Neutrophil (primary cell): ENCODE data around the gene PREX1.
"Not testable (repeated sequence)": the region's sequence is repeated elsewhere in the genome, so short reads cannot be mapped to it uniquely, and the experiment has no call there.

Source experiments
- H3K27ac ChIP-seq: fragments of 200-600 bp; sonication (generic); 2 replicates; pipeline ENCODE4 v1.5.1; 2016; ENCODE audit warnings: mild to moderate bottlenecking, moderate library complexity
- H3K27me3 ChIP-seq: fragments of 200-600 bp; sonication (generic); 2 replicates; pipeline ENCODE4 v1.6.0; 2016; ENCODE audit warnings: mild to moderate bottlenecking
- H3K36me3 ChIP-seq: fragments of 200-600 bp; sonication (generic); 2 replicates; pipeline ENCODE4 v1.5.1; 2017
- H3K4me1 ChIP-seq, 2 experiments: fragments of 200-600 bp in 1 of 2; sonication (generic) in 1 of 2; 1 replicate in 1 of 2; 2 replicates in 1 of 2; pipeline versions ENCODE4 v1.5.1 to v1.6.1; 2013 to 2016; ENCODE audit warnings: low read depth in 1 of 2, low read length in 1 of 2, mild to moderate bottlenecking in 1 of 2, moderate library complexity in 1 of 2; ENCODE audit not compliant: control insufficient read depth in 1 of 2, insufficient read depth in 1 of 2
- H3K4me3 ChIP-seq, 2 experiments: fragments of 200-600 bp in 1 of 2; sonication (generic) in 1 of 2; 1 replicate in 1 of 2; 2 replicates in 1 of 2; pipeline ENCODE4 v1.5.1; 2013 to 2016; ENCODE audit warnings: low read depth in 1 of 2, low read length in 1 of 2, mild to moderate bottlenecking in 1 of 2, moderate library complexity in 1 of 2
- H3K9me3 ChIP-seq: fragments of 200-600 bp; sonication (generic); 2 replicates; pipeline ENCODE4 v1.5.1; 2016
- CTCF ChIP-seq: fragments of 200-600 bp; sonication (generic); IDR thresholded peaks from 2 replicates; pipeline ENCODE4 v1.5.1; 2016; ENCODE audit warnings: antibody characterized with exemption

Gene PREX1

GRCh38 chr20:48599106-48599747, 228.6 kb downstream of the PREX1 start:
- no peaks in the 10 kb centered on the region for H3K9me3 ChIP-seq
- peaks cover 4% of the 10 kb centered on the region for H3K27me3 ChIP-seq
- no peaks in the 10 kb centered on the region for H3K4me1 ChIP-seq
- no peak for TF ChIP-seq CTCF
- H3K36me3 ChIP-seq = no peaks in the 10 kb centered on the region
- no peak overlapping the region for H3K27ac ChIP-seq
- H3K4me3 ChIP-seq = no peak overlapping the region

GRCh38 chr20:48598303-48598941, 229.4 kb downstream of the PREX1 start:
- not testable (repeated sequence) for H3K27me3 ChIP-seq, H3K4me3 ChIP-seq, H3K36me3 ChIP-seq, H3K4me1 ChIP-seq, H3K27ac ChIP-seq, H3K9me3 ChIP-seq

GRCh38 chr20:48597521-48598302, 230.1 kb downstream of the PREX1 start:
- H3K9me3 ChIP-seq = no peaks in the 10 kb centered on the region
- no peak overlapping the region for H3K4me3 ChIP-seq
- H3K36me3 ChIP-seq = no peaks in the 10 kb centered on the region
- TF ChIP-seq CTCF = no peak
- H3K4me1 ChIP-seq = no peaks in the 10 kb centered on the region
- no peak overlapping the region for H3K27ac ChIP-seq
- peaks cover 4% of the 10 kb centered on the region for H3K27me3 ChIP-seq

GRCh38 chr20:48596334-48596898, 231.4 kb downstream of the PREX1 start:
- no peak for TF ChIP-seq CTCF
- H3K9me3 ChIP-seq = no peaks in the 10 kb centered on the region
- H3K27ac ChIP-seq = no peak overlapping the region
- no peaks in the 10 kb centered on the region for H3K36me3 ChIP-seq
- no peaks in the 10 kb centered on the region for H3K4me1 ChIP-seq
- H3K27me3 ChIP-seq = peaks cover 4% of the 10 kb centered on the region
- no peak overlapping the region for H3K4me3 ChIP-seq

GRCh38 chr20:48595495-48596333, 232.1 kb downstream of the PREX1 start:
- no peaks in the 10 kb centered on the region for H3K4me1 ChIP-seq
- no peak overlapping the region for H3K27ac ChIP-seq
- no peak overlapping the region for H3K4me3 ChIP-seq
- peaks cover 4% of the 10 kb centered on the region for H3K27me3 ChIP-seq
- H3K36me3 ChIP-seq = no peaks in the 10 kb centered on the region
- no peak for TF ChIP-seq CTCF
- H3K9me3 ChIP-seq = no peaks in the 10 kb centered on the region
